Hepatocyte (in vitro differentiated cells): Measurements from ENCODE around the gene DGKZ. TPM values are rescaled to one million over a fixed set of nuclear protein-coding genes. Genes with fewer than 3 reads are reported as not detected.
A peak's percentile ranks its signal among the peaks of the same experiment; 100 is the strongest.

ENCODE experiments used
- DNase-seq: peaks from one replicate; pipeline ENCODE4 v3.0.0-alpha.2; 2016; ENCODE audit warnings: low spot score
- H2AFZ ChIP-seq: fragments of 200-600 bp; sonication (generic); 2 replicates; pipeline ENCODE4 v1.6.0; 2016; ENCODE audit warnings: antibody characterized with exemption, mild to moderate bottlenecking
- H3K27ac ChIP-seq: fragments of 200-600 bp; sonication (generic); 2 replicates; pipeline ENCODE4 v1.5.1; 2016; ENCODE audit warnings: mild to moderate bottlenecking
- H3K27me3 ChIP-seq: fragments of 200-600 bp; sonication (generic); 2 replicates; pipeline ENCODE4 v1.6.1; 2016
- H3K36me3 ChIP-seq: fragments of 200-600 bp; sonication (generic); replicated peaks from 2 replicates; pipeline ENCODE4 v1.5.1; 2016; ENCODE audit warnings: low read depth; ENCODE audit not compliant: insufficient read depth
- H3K4me1 ChIP-seq: fragments of 200-600 bp; sonication (generic); 2 replicates; pipeline ENCODE4 v1.5.1; 2016; ENCODE audit warnings: mild to moderate bottlenecking, moderate library complexity; ENCODE audit not compliant: insufficient read depth
- H3K4me2 ChIP-seq: fragments of 200-600 bp; sonication (generic); 2 replicates; pipeline ENCODE4 v1.6.0; 2016
- H3K4me3 ChIP-seq: fragments of 200-600 bp; sonication (generic); 2 replicates; pipeline ENCODE4 v1.5.1; 2016; ENCODE audit warnings: mild to moderate bottlenecking
- H3K79me2 ChIP-seq: fragments of 200-600 bp; sonication (generic); 2 replicates; pipeline ENCODE4 v1.6.0; 2017; ENCODE audit warnings: mild to moderate bottlenecking
- H3K9me2 ChIP-seq: fragments of 200-600 bp; sonication (generic); replicated peaks from 2 replicates; pipeline ENCODE4 v1.6.0; 2017; ENCODE audit warnings: mild to moderate bottlenecking; ENCODE audit not compliant: insufficient read depth
- H3K9me3 ChIP-seq: fragments of 200-600 bp; sonication (generic); 2 replicates; pipeline ENCODE4 v1.5.1; 2016; ENCODE audit warnings: low read depth, mild to moderate bottlenecking
- H4K20me1 ChIP-seq: fragments of 200-600 bp; sonication (generic); 2 replicates; pipeline ENCODE4 v1.6.0; 2016; ENCODE audit warnings: mild to moderate bottlenecking; ENCODE audit not compliant: insufficient read depth, poor library complexity, severe bottlenecking
- CTCF ChIP-seq: fragments of 200-600 bp; sonication (generic); IDR thresholded peaks from 2 replicates; pipeline ENCODE4 v1.5.1; 2016; ENCODE audit warnings: antibody characterized with exemption, mild to moderate bottlenecking; ENCODE audit not compliant: poor library complexity
- EZH2 ChIP-seq: fragments of 200-600 bp; sonication (generic); IDR thresholded peaks from 2 replicates; pipeline ENCODE4 v1.6.1; 2016; ENCODE audit warnings: antibody characterized with exemption, mild to moderate bottlenecking, borderline replicate concordance
- EZH2phosphoT487 ChIP-seq: fragments of 200-600 bp; sonication (generic); IDR thresholded peaks from one replicate; pipeline ENCODE4 v1.6.1; 2018; ENCODE audit warnings: antibody characterized with exemption, mild to moderate bottlenecking, low read depth, moderate library complexity; ENCODE audit not compliant: unreplicated experiment, severe bottlenecking
- WGBS: methylation state at CpG from one replicate; pipeline ENCODE4 v1.1.6; 2016; ENCODE audit warnings: low lambda C conversion rate; ENCODE audit errors: missing lambda C conversion rate; 5-methylcytosine and 5-hydroxymethylcytosine counted together
- polyA plus RNA-seq: library from polyadenylated mRNA; unstranded; fragments of >200 nt; fragmentation: Nextera tagmentation; extraction: Ambion mirVana; gene quantifications from 2 replicates; pipeline ENCODE4 v1.2.1, GENCODE V29; 2016
- total RNA-seq: library from RNA; depleted of rRNA; stranded (reverse); fragments of >200 nt; gene quantifications from 2 replicates; pipeline ENCODE4 v1.2.3, GENCODE V29; 2014

The DGKZ gene
- total and polyA plus RNA-seq, 2 experiments from 2014 or later, result 26.6 to 42.9 TPM

GRCh38 chr11:46308631-46309419, 38.4 kb upstream of the DGKZ start:
- Histone ChIP-seq H3K4me1 (no peaks in the 10 kb centered on the region), H3K9me2 (no peaks in the 10 kb centered on the region), H3K79me2 (peaks cover 9% of the 10 kb centered on the region), H4K20me1 (peaks cover 3% of the 10 kb centered on the region), H3K4me2 (no peak overlapping the region), H2AFZ (no peak overlapping the region), H3K27me3 (no peaks in the 10 kb centered on the region), H3K9me3 (no peaks in the 10 kb centered on the region), H3K4me3 (no peak overlapping the region), H3K36me3 (no peaks in the 10 kb centered on the region), H3K27ac (no peak overlapping the region)
- WGBS, result 38% methylated on average over 12 of the region's 12 CpGs
- no peak for TF ChIP-seq EZH2
- TF ChIP-seq EZH2phosphoT487, result no peak
- TF ChIP-seq CTCF, result peak; percentile 79
- peak; percentile 80 for DNase-seq

GRCh38 chr11:46309814-46310259, 37.4 kb upstream of the DGKZ start:
- Histone ChIP-seq H3K27me3 (no peaks in the 10 kb centered on the region), H3K9me3 (no peaks in the 10 kb centered on the region), H4K20me1 (peaks cover 3% of the 10 kb centered on the region), H3K36me3 (no peaks in the 10 kb centered on the region), H3K9me2 (no peaks in the 10 kb centered on the region), H3K4me1 (no peaks in the 10 kb centered on the region), H3K79me2 (peaks cover 7% of the 10 kb centered on the region), H3K27ac (no peak overlapping the region), H3K4me3 (no peak overlapping the region), H2AFZ (no peak overlapping the region), H3K4me2 (no peak overlapping the region)
- no peak for TF ChIP-seq EZH2
- no peak for TF ChIP-seq CTCF
- TF ChIP-seq EZH2phosphoT487, result no peak
- 65% methylated on average over 4 of the region's 4 CpGs for WGBS
- no peak for DNase-seq

GRCh38 chr11:46315033-46315738, 32.1 kb upstream of the DGKZ start:
- no peak overlapping the region for H3K4me2 ChIP-seq

More at GRCh38 chr11:46315033-46315738, 32.1 kb upstream of the DGKZ start:
- Histone ChIP-seq H3K4me1 (no peaks in the 10 kb centered on the region), H3K27me3 (no peaks in the 10 kb centered on the region), H3K36me3 (no peaks in the 10 kb centered on the region), H3K9me2 (no peaks in the 10 kb centered on the region), H3K9me3 (no peaks in the 10 kb centered on the region), H4K20me1 (no peaks in the 10 kb centered on the region), H3K79me2 (no peaks in the 10 kb centered on the region), H3K4me3 (no peak overlapping the region), H3K27ac (no peak overlapping the region), H2AFZ (no peak overlapping the region)
- WGBS, result 64% methylated on average over 16 of the region's 16 CpGs
- TF ChIP-seq EZH2, result no peak
- no peak for TF ChIP-seq EZH2phosphoT487
- TF ChIP-seq CTCF, result peak; percentile 72
- DNase-seq, result peak; percentile 81
